Measurements from ENCODE around the gene ATG5. TPM values are rescaled to one million over a fixed set of nuclear protein-coding genes. Genes with fewer than 3 reads are reported as not detected.

Gene ATG5
- total RNA-seq, 3 donors from 2014 or later (not counting 1 experiment from before 2014, with no cell fraction given): 27.5 to 39.0 (median 35.4) TPM

DNA sequence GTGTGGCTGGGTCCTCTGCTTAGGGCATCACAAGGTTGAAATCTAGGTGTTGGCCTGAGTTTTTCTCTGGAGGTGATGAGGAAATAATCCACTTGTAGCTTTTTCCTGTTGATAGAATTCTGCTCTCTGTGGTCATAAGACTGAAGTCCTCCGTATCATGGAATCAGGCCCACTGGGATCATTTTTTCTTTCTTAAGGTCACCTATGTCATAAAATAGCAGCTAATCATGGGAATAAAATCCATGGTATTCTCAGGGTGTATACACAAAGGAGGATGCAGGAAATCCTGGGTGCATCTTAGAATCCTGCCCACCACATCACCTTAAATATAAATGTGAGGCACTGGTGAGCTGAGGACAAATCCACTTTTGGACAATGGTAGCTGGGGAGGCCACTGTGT lies 166.7 kb downstream of the ATG5 start:
- DNase-seq (no peak), ATAC-seq (no peak)
- intact Hi-C loops (cut with micrococcal nuclease): no loop called here

DNA sequence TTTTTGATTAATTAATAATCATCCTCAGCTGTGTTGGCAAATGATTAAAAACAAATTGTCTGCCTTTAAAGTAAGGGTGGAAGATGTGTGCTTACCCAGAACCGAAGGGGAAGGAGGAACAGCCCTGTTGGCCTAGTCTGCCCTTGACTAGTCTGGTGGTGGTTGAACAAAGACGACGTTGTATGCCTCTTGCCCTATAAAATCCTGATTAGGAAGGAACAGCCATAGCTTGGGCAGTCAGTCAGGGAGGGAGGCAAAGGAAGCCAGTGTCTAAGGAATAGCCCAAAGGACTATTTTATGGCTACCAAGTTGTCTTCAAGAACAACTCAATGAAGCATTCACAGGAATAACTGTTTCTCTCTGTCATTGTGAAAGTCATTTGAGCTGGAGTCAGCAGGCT lies 168.7 kb downstream of the ATG5 start:
- Histone ChIP-seq H3K36me3 (ENCODE audit: control insufficient read depth, insufficient read depth, low read length) (no peaks in the 10 kb centered on the region), H3K9me3 (ENCODE audit: control insufficient read depth, insufficient read depth, low read length) (no peaks in the 10 kb centered on the region), H3K4me1 (ENCODE audit: control insufficient read depth, insufficient read depth, low read length) (no peaks in the 10 kb centered on the region), H3K27me3 (ENCODE audit: control insufficient read depth, insufficient read depth, low read length) (no peaks in the 10 kb centered on the region), H3K27ac (ENCODE audit: low read length) (no peak overlapping the region), H3K4me3 (ENCODE audit: low read length) (no peak overlapping the region)
- Mint-ChIP-seq H3K27me3 (ENCODE audit: low read depth in 2 of 2) (no peaks in the 10 kb centered on the region), H3K9me3 (no peaks in the 10 kb centered on the region), H3K27ac (no peak overlapping the region), H3K36me3 (no peaks in the 10 kb centered on the region), H3K4me3 (no peak overlapping the region), H3K4me1 (peaks cover 17 to 28% of the 10 kb centered on the region in 2 donors)
- no peak for ATAC-seq
- intact Hi-C loops (cut with micrococcal nuclease): no loop called here
- TF ChIP-seq, protein P1, sequence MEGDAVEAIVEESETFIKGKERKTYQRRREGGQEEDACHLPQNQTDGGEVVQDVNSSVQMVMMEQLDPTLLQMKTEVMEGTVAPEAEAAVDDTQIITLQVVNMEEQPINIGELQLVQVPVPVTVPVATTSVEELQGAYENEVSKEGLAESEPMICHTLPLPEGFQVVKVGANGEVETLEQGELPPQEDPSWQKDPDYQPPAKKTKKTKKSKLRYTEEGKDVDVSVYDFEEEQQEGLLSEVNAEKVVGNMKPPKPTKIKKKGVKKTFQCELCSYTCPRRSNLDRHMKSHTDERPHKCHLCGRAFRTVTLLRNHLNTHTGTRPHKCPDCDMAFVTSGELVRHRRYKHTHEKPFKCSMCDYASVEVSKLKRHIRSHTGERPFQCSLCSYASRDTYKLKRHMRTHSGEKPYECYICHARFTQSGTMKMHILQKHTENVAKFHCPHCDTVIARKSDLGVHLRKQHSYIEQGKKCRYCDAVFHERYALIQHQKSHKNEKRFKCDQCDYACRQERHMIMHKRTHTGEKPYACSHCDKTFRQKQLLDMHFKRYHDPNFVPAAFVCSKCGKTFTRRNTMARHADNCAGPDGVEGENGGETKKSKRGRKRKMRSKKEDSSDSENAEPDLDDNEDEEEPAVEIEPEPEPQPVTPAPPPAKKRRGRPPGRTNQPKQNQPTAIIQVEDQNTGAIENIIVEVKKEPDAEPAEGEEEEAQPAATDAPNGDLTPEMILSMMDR (IDR thresholded peaks at IDR 0.05): no peak
- 92% methylated on average over 3 of the region's 3 CpGs for WGBS (ENCODE audit: insufficient coverage)
- DNase-seq: no peak

More for the DNA sequence above, 166.7 kb downstream of the ATG5 start:
- Mint-ChIP-seq H3K27ac (no peak overlapping the region), H3K36me3 (no peaks in the 10 kb centered on the region), H3K9me3 (no peaks in the 10 kb centered on the region), H3K4me3 (no peak overlapping the region), H3K4me1 (peaks cover 34 to 48% of the 10 kb centered on the region in 2 donors), H3K27me3 (ENCODE audit: low read depth in 2 of 2) (no peaks in the 10 kb centered on the region)
- peaks cover 12% of the 10 kb centered on the region for H3K4me1 ChIP-seq (ENCODE audit: control insufficient read depth, insufficient read depth, low read length)
- H3K9me3 ChIP-seq (ENCODE audit: control insufficient read depth, insufficient read depth, low read length): no peaks in the 10 kb centered on the region
- WGBS (ENCODE audit: insufficient coverage): 71% methylated on average over 1 of the region's 1 CpG
- H3K4me3 ChIP-seq (ENCODE audit: low read length): no peak overlapping the region
- no peaks in the 10 kb centered on the region for H3K27me3 ChIP-seq (ENCODE audit: control insufficient read depth, insufficient read depth, low read length)
- TF ChIP-seq, protein P1 (IDR thresholded peaks at IDR 0.05): no peak
- no peaks in the 10 kb centered on the region for H3K36me3 ChIP-seq (ENCODE audit: control insufficient read depth, insufficient read depth, low read length)
- H3K27ac ChIP-seq (ENCODE audit: low read length): no peak overlapping the region

DNA sequence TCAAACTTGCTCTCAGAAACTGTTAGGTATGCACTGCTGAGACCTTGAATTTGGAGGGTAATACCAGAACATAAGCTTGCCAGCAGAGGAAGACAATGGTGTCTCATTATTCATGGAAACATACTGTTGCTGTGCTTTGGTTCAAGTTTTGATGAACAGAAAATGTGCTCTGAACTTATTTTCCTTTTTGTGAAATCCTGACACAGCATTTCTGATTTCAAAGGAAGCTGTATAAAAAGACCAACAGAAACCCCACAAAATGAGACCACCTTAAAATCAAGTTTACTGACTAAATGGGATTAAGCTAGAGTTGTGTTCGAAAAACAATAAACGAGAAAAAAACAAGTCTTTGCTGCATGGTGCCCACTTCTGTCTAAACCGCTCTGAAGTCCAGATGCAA lies 169.1 kb downstream of the ATG5 start:
- Histone ChIP-seq H3K27me3 (ENCODE audit: control insufficient read depth, insufficient read depth, low read length) (no peaks in the 10 kb centered on the region), H3K4me1 (ENCODE audit: control insufficient read depth, insufficient read depth, low read length) (no peaks in the 10 kb centered on the region), H3K9me3 (ENCODE audit: control insufficient read depth, insufficient read depth, low read length) (no peaks in the 10 kb centered on the region), H3K36me3 (ENCODE audit: control insufficient read depth, insufficient read depth, low read length) (no peaks in the 10 kb centered on the region), H3K27ac (ENCODE audit: low read length) (no peak overlapping the region), H3K4me3 (ENCODE audit: low read length) (no peak overlapping the region)
- peaks cover 13 to 24% of the 10 kb centered on the region in 2 donors for H3K4me1 Mint-ChIP-seq
- WGBS (ENCODE audit: insufficient coverage): 97% methylated on average over 3 of the region's 3 CpGs
- H3K9me3 Mint-ChIP-seq: no peaks in the 10 kb centered on the region
- ATAC-seq (no peak), DNase-seq (no peak)
- no peak overlapping the region for H3K4me3 Mint-ChIP-seq
- H3K27ac Mint-ChIP-seq: no peak overlapping the region
- TF ChIP-seq, protein P1 (IDR thresholded peaks at IDR 0.05): no peak
- H3K36me3 Mint-ChIP-seq: no peaks in the 10 kb centered on the region
- intact Hi-C loops (cut with micrococcal nuclease): no loop called here
- H3K27me3 Mint-ChIP-seq (ENCODE audit: low read depth in 2 of 2): no peaks in the 10 kb centered on the region

DNA sequence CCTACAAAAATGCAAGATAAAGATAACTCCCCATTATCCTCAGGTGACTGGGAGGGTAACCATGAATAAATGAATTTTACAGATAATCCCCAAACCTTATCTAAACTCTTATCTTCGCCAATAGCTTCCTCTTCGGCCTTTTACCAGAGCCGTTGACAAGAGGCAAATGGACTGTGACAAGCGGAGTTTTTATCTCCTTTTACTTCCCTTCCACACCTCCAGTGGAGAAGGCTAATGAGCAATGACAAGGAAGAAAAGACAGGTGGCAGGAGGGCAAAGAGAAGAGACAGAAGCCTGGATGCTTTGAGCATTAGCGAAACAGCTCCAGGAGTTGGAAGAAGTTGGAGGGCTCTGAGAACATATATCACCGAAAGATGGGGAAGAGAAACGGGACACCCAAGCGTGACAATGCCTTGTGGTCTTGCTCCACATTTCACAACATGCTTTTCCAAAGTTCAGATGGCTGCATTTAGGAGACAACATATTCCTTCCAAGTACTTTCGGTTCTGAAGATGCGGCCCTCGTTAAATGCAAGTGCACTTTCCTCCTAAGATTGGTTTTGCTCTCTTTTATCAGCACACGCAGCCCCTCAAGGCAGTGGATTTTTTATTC lies 170.2 kb downstream of the ATG5 start:
- H3K36me3 ChIP-seq (ENCODE audit: control insufficient read depth, insufficient read depth, low read length): no peaks in the 10 kb centered on the region
- 96% methylated on average over 12 of the region's 12 CpGs for WGBS (ENCODE audit: insufficient coverage)
- no peaks in the 10 kb centered on the region for H3K4me1 ChIP-seq (ENCODE audit: control insufficient read depth, insufficient read depth, low read length)
- no peaks in the 10 kb centered on the region for H3K9me3 Mint-ChIP-seq
- no peaks in the 10 kb centered on the region for H3K27me3 Mint-ChIP-seq (ENCODE audit: low read depth in 2 of 2)
- no peak overlapping the region for H3K4me3 ChIP-seq (ENCODE audit: low read length)
- ATAC-seq (no peak), DNase-seq (no peak)
- no peak overlapping the region for H3K27ac Mint-ChIP-seq
- TF ChIP-seq, protein P1 (IDR thresholded peaks at IDR 0.05): no peak
- no peaks in the 10 kb centered on the region for H3K27me3 ChIP-seq (ENCODE audit: control insufficient read depth, insufficient read depth, low read length)
- no peaks in the 10 kb centered on the region for H3K36me3 Mint-ChIP-seq
- intact Hi-C loops (cut with micrococcal nuclease): no loop called here
- no peak overlapping the region for H3K4me3 Mint-ChIP-seq
- peaks cover 10 to 19% of the 10 kb centered on the region in 2 donors for H3K4me1 Mint-ChIP-seq
- H3K9me3 ChIP-seq (ENCODE audit: control insufficient read depth, insufficient read depth, low read length): no peaks in the 10 kb centered on the region
- H3K27ac ChIP-seq (ENCODE audit: low read length): no peak overlapping the region
